Endometrial microvascular endothelial cells (primary cell): ENCODE results near the gene LRRC8C. TPM values are rescaled to one million over a fixed set of nuclear protein-coding genes. Genes with fewer than 3 reads are reported as not detected.

ENCODE experiments used
- in situ Hi-C: cut with HindIII; loops from 2 replicates; pipeline ENCODE4 v1.10.0; 2017; ENCODE audit warnings: low sequenced_read_pairs, low pct_unique_long_range_greater_than_20kb; ENCODE audit errors: inconsistent ontology term
- total RNA-seq: library from RNA; depleted of rRNA; stranded (reverse); fragments of >200 nt; gene quantifications from one replicate; pipeline ENCODE4 v1.2.3, GENCODE V29; 2015; ENCODE audit errors: inconsistent ontology term

The LRRC8C gene
- total RNA-seq, 1 donor from 2014 or later: 32.2 TPM

- in situ Hi-C loops: no loop called here
Measured at GRCh38 chr1:89606227-89606980, 26.5 kb upstream of the LRRC8C start.

GRCh38 chr1:89607156-89607555, 25.8 kb upstream of the LRRC8C start:
- in situ Hi-C loops: no loop called here

- in situ Hi-C loops: no loop called here
Measured at GRCh38 chr1:89607586-89608318, 25.2 kb upstream of the LRRC8C start.

- in situ Hi-C loops: no loop called here
Measured at GRCh38 chr1:89608319-89608983, 24.5 kb upstream of the LRRC8C start.

GRCh38 chr1:89608984-89609725, 23.8 kb upstream of the LRRC8C start:
- in situ Hi-C loops: no loop called here

GRCh38 chr1:89609781-89610456, 23.0 kb upstream of the LRRC8C start:
- in situ Hi-C loops: no loop called here

GRCh38 chr1:89610457-89611011, 22.4 kb upstream of the LRRC8C start:
- in situ Hi-C loops: no loop called here

GRCh38 chr1:89611721-89612120, 21.2 kb upstream of the LRRC8C start:
- in situ Hi-C loops: no loop called here

GRCh38 chr1:89613928-89614327, 19.0 kb upstream of the LRRC8C start:
- in situ Hi-C loops: no loop called here

GRCh38 chr1:89615676-89616598, 17.0 kb upstream of the LRRC8C start:
- in situ Hi-C loops: no loop called here

- in situ Hi-C loops: no loop called here
Measured at GRCh38 chr1:89616844-89617627, 15.9 kb upstream of the LRRC8C start.

GRCh38 chr1:89620664-89621063, 12.3 kb upstream of the LRRC8C start:
- in situ Hi-C loops: no loop called here

GRCh38 chr1:89622895-89623294, 10.0 kb upstream of the LRRC8C start:
- in situ Hi-C loops: no loop called here

- in situ Hi-C loops: no loop called here
Measured at GRCh38 chr1:89624314-89624713, 8.6 kb upstream of the LRRC8C start.

GRCh38 chr1:89624715-89625323, 8.1 kb upstream of the LRRC8C start:
- in situ Hi-C loops: no loop called here

- in situ Hi-C loops: no loop called here
Measured at GRCh38 chr1:89627596-89627962, 5.3 kb upstream of the LRRC8C start.
